AG04449 (cell line): Measurements from ENCODE around the gene AIF1.

Source experiments
- CTCF ChIA-PET: fragments of 350-600 bp; formaldehyde crosslinking; extraction: SDS; loops from one replicate; lab custom pipeline; 2021; ENCODE audit warnings: antibody characterized with exemption; lab: Yijun Ruan, JAX
- POLR2A ChIA-PET: fragments of 400-600, 350-600 bp; formaldehyde crosslinking; extraction: SDS; loops from one replicate; lab custom pipeline; 2020; ENCODE audit warnings: antibody characterized with exemption, inconsistent platforms; lab: Yijun Ruan, JAX
- DNase-seq: peaks from one replicate; pipeline ENCODE4 v3.0.0-alpha.2; 2010; ENCODE audit warnings: low read depth, low spot score
- H3K4me3 ChIP-seq: 2 replicates; pipeline ENCODE4 v1.5.1; 2011; ENCODE audit warnings: low read depth, mild to moderate bottlenecking, control low read depth, low read length
- TF ChIP-seq, protein P1 (sequence below): IDR thresholded peaks from one replicate; pipeline ENCODE4 v1.5.1; 2011; ENCODE audit warnings: mild to moderate bottlenecking, moderate library complexity, low read length, control low read depth, inconsistent platforms; ENCODE audit not compliant: insufficient read depth; ENCODE audit errors: missing control alignments

The AIF1 gene

DNA sequence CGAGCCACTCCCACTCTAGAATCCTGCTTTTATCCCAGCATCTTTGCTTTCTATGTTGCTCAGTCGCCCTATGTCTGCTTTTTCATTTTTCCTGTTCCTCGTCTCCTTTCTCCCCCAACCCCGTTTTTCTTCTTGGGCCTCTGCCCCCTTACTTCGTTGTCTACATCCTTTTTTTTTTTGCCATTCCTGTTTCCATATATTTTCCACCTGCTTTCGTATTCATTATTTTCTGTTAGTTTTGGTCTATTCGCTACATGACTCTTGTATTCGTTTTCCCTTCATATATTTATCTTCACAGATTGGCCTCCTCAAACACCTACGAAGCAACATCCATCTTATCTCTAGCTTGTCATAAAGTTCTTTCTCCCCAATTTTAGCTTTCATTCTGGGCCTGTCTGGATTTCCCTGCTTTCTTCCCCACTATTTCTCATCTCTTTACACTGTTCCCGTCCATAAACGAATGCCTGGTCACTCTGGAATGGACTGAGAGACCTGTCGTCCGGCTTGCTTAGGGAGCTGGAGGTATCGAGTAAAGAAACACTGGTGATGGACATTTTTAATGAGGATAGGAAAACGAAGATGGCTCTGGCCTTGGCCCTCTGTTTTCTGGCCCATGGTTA lies 6.4 kb downstream of the AIF1 start:
- POLR2A ChIA-PET, result interaction anchor here (0.6 to 3.1 kb wide), 6 partner anchors 13 to 328 kb away, joined by 3 to 16 read pairs (median 5); partner anchors contain the start of gene C6orf47
- no peak for DNase-seq
- TF ChIP-seq, protein P1, sequence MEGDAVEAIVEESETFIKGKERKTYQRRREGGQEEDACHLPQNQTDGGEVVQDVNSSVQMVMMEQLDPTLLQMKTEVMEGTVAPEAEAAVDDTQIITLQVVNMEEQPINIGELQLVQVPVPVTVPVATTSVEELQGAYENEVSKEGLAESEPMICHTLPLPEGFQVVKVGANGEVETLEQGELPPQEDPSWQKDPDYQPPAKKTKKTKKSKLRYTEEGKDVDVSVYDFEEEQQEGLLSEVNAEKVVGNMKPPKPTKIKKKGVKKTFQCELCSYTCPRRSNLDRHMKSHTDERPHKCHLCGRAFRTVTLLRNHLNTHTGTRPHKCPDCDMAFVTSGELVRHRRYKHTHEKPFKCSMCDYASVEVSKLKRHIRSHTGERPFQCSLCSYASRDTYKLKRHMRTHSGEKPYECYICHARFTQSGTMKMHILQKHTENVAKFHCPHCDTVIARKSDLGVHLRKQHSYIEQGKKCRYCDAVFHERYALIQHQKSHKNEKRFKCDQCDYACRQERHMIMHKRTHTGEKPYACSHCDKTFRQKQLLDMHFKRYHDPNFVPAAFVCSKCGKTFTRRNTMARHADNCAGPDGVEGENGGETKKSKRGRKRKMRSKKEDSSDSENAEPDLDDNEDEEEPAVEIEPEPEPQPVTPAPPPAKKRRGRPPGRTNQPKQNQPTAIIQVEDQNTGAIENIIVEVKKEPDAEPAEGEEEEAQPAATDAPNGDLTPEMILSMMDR, result no peak
- H3K4me3 ChIP-seq, result peak overlapping the region; percentile 97
- CTCF ChIA-PET, result interaction anchor here (1.1 to 2.7 kb wide), 2 partner anchors 41 to 75 kb away, joined by 4 to 17 read pairs; partner anchors contain the start of genes ATP6V1G2 and NFKBIL1

DNA sequence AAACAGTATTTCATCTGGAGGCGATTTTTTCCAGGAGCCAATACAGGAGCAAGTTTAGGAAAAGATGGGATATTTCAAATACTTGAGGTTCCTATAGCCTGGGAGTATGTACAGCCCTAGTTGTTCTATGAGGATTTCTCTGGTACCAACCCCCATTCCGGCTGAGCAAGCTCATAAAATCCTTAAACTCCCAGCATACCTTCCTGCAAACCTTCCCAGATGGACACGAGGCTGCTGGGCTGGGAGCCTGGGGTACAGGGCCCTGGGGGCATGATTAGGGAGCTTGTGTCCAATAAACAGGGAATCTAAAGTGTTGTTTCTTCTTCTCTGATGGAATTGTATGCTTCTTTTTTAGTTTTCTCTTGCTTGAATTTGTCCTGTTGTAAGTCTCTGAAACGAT lies 7.0 kb downstream of the AIF1 start:
- TF ChIP-seq, protein P1, result no peak
- H3K4me3 ChIP-seq, result peak overlapping the region; percentile 97
- DNase-seq, result peak; percentile 4
- POLR2A ChIA-PET, result interaction anchor here (0.6 to 3.1 kb wide), 6 partner anchors 12 to 327 kb away, joined by 3 to 16 read pairs (median 5); partner anchors contain the start of gene C6orf47
- CTCF ChIA-PET, result interaction anchor here (1.1 to 2.7 kb wide), 3 partner anchors 12 to 76 kb away, joined by 4 to 17 read pairs (median 4); partner anchors contain the start of genes ATP6V1G2 and NFKBIL1

DNA sequence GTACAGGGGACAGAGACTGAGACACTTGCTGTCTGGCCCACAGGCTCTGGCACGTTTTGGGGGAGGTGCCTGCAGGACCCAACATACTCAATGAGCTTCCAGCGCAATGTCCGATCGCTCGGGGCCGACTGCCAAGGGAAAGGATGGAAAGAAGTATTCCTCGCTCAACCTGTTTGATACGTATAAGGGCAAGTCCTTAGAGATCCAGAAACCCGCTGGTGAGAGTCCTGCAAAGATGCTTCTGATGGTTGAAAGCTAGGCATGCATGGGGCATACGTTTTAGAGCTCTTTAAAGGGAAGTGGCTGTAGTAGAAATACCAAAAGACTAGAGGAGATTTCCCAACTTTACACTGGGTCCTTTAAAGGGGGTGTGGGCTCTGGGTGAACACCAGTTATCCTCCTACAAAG lies 7.7 kb downstream of the AIF1 start:
- TF ChIP-seq, protein P1, result no peak
- DNase-seq, result no peak
- peak overlapping the region; percentile 97 for H3K4me3 ChIP-seq
- ChIA-PET CTCF (interaction anchor here (1.2 to 2.7 kb wide), 2 partner anchors 12 to 76 kb away, joined by 4 to 17 read pairs; partner anchors contain the start of genes ATP6V1G2 and NFKBIL1), POLR2A (interaction anchor here (1.4 to 3.1 kb wide), 3 partner anchors 14 to 80 kb away, joined by 3 to 16 read pairs (median 7); no protein-coding TSS in a partner anchor)

DNA sequence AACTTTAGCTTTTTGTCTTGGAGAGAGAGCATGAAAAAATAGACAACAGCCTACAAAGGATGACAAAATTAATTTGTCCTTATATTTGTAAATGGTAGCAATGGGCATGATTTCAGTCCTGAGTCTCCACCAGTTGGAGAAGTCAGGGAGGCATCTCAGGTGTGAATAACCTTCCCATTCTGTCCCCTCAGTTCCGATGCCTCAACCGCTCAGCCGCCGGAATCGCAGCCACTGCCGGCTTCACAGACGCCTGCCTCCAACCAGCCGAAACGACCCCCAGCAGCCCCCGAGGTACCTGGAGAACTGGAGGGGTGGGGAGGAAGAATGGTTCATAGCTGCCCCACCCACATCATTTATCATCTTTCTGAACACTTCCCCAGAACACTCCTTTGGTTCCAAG lies 9.0 kb downstream of the AIF1 start:
- DNase-seq, result no peak
- no peak overlapping the region for H3K4me3 ChIP-seq
- CTCF ChIA-PET, result interaction anchor here (1.0 kb wide), 1 partner anchor 10 kb away, joined by 3 read pairs; no protein-coding TSS in a partner anchor
- TF ChIP-seq, protein P1, result no peak
- POLR2A ChIA-PET, result no interaction called here

- POLR2A ChIA-PET, result interaction anchor here (1.0 to 1.8 kb wide), 2 partner anchors 12 to 25 kb away, joined by 3 to 9 read pairs; no protein-coding TSS in a partner anchor
- TF ChIP-seq, protein P1, result no peak
- H3K4me3 ChIP-seq, result no peak overlapping the region
- CTCF ChIA-PET, result interaction anchor here (0.6 to 3.1 kb wide), 4 partner anchors 9 to 49 kb away, joined by 3 to 11 read pairs (median 3); no protein-coding TSS in a partner anchor
- no peak for DNase-seq
Measured at GRCh38 chr6:31626952-31627351, 11.9 kb downstream of the AIF1 start.

GRCh38 chr6:31627690-31628287 lies 12.8 kb downstream of the AIF1 start:
- TF ChIP-seq, protein P1, result no peak
- POLR2A ChIA-PET, result interaction anchor here (1.8 kb wide), 1 partner anchor 12 kb away, joined by 9 read pairs; no protein-coding TSS in a partner anchor

More at GRCh38 chr6:31627690-31628287, 12.8 kb downstream of the AIF1 start:
- DNase-seq, result no peak
- CTCF ChIA-PET, result interaction anchor here (0.6 to 3.1 kb wide), 3 partner anchors 8 to 35 kb away, joined by 3 to 11 read pairs (median 3); no protein-coding TSS in a partner anchor
- no peak overlapping the region for H3K4me3 ChIP-seq
